GM19452 (cell line): ENCODE results near the gene EXOC4.
"Not testable (repeated sequence)": the region's sequence is repeated elsewhere in the genome, so short reads cannot be mapped to it uniquely, and the experiment has no call there.

Experiments used
- ATAC-seq: cut with Tn5 transposase; IDR thresholded peaks from one replicate; pipeline ENCODE4 v1.9.1; 2021; ENCODE audit not compliant: unreplicated experiment

The EXOC4 gene

DNA sequence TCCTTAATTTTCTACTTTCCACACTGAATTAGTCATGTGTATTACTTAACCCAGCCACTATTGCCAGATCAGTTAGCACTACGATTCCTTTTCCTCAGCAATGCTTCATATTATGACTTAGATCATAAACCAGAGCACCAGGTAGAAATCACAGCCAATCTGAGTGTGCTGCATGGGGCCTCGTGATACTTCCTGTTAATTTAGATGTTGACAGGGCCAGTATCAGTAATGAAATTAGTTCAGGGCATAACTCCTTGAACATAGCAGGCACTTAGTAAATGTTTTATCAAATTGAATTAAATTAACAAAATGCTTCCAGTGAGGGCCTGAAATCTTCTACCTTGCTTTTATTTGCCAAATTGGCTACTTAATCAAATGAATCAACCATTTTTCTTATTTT is 705.0 kb downstream of the EXOC4 start:
- no peak for ATAC-seq

DNA sequence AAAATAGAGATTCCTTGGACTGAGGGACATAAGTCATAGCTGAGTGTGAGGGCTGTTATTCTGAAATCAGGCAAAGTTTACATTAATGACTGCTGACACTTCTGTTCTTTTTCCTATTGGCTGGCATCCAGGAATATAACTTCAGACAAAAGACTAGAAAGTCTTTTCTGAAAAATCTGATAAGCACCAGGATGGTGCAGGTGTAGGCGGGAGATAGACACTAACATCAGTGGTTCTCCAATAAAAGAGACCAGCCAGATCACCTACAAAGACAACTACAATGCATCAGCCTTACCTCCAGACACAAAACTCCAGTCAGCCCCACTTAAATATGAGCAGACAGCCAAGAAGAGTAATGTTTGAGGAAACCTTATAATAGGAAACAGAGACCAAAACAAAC is 705.9 kb downstream of the EXOC4 start:
- no peak for ATAC-seq

DNA sequence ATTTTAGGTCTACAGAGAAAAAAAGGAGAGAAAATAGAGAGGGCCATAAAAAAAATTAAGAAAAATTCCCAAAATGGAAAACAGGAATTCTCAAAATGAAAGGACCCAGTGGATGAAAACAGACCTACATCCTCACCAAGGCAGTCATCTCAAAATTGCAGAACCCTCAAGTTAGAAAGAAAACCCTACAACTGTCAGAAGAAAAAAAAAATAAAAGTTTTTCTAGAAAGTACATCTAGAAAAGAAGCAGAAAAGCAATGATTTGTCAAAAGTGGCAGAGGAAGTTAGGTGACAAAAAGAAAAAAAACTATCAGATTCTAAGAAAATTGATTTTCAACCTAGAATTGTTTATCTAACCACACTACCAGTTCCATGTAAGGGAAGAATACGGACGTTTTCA is 706.6 kb downstream of the EXOC4 start:
- no peak for ATAC-seq

DNA sequence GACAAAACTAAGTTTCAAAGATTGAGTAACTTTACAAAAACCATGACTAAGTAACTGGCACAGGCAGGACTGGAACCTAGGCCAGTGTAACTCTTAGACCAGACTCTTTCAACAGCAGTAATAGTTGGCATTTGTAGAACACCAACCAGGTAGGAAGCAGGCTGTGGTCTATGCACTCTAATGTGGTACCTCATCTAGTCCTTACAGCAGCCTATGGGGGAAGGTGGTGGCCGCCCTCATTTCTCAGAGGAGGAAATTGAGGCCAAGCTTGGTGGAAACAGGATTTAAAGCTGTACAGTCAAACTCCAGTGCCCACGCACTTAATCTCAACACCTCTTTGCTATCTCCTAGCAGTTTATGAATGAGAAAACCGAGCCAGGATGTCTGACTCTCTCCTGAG is 708.8 kb downstream of the EXOC4 start:
- ATAC-seq = no peak

DNA sequence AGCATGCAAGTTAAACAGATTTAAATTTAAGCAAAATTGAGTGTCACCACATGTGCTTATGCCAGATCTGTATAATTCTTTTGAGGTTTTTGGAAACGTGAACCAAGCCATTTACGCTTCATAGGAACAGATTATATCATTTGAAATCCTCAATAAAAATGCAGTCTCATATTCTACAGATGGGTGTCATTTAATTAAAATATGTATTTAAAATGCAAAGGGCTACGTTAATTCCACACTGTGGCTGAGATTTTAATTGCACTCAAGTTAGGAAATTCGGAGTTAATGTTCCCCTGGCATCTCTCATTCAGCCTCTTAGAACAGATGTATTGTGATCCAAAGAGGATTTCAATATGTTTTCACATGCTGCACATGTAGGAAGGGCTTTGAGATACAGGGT is 709.8 kb downstream of the EXOC4 start:
- ATAC-seq = no peak

DNA sequence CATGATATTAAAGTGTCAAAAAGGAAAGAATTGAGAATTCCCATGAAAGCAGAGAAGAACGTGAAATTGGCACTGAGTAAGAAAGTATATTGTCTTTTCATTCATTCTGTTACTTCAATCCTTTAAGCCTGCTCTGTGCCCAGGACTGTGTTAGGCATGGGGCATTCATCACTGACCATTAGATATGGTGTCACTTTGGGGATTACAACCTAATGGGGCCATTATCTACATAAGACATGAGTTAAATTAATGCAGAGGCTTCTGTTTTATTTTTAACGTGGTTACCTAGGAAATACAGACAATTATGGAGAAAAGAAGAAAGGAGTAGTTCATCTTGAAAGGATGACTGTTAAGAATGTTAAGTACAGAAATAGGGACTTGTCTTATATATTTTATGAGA is 710.8 kb downstream of the EXOC4 start:
- ATAC-seq = no peak

DNA sequence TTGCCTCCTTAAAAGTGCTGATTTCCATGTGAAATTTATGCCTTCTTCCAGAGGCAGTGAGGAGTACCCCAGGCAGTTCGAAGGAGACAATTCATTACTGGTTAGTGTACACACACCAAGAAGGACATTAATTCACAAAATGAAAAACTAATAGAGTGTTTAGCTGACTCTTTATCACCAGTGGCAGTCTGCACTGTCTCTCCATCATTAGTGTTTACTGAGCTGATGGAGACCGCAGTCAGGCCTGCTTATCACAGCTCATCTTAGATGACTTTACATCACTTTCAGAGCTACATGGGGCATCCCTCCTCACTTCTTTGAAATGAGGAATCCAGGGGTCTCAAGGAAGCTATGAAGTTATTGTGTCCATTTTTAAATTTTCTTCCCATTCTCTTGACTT is 718.7 kb downstream of the EXOC4 start:
- ATAC-seq = no peak

DNA sequence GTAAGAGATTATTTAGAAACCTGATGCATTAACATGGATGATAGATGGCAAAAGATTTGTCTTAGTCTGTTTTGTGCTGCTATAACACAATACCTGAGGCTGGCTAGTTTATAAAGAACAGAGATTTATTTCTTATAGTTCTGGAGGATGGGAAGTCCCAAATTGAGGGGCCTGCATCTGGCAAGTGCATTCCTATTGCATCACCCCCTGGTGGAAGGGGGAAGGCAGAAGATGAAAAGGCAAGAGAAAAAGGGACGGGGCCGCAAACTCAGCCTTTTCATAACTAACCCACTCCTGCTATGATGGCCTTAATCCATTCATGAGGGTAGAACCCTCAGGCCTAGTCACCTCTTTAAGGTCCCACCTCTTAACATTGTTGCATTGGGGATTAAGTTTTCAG is 720.8 kb downstream of the EXOC4 start:
- ATAC-seq = no peak

DNA sequence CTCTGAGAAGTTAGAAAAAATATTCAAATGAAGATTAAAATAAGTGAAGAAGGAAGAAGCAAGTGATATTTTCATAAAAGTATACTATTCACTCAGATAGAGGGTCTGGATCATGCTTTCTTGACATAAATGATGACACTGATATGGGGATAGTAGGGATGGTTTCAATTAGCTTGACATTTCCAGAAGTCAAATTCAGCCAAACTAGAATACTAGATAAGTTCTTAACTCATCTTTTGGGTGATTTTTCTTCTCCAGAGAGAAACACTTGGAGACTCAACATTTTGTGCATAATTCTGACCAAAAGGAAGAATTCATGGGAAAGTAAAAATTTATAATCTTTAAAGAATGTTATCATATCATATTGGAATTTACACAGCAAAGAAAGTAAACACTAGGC is 722.3 kb downstream of the EXOC4 start:
- no peak for ATAC-seq

DNA sequence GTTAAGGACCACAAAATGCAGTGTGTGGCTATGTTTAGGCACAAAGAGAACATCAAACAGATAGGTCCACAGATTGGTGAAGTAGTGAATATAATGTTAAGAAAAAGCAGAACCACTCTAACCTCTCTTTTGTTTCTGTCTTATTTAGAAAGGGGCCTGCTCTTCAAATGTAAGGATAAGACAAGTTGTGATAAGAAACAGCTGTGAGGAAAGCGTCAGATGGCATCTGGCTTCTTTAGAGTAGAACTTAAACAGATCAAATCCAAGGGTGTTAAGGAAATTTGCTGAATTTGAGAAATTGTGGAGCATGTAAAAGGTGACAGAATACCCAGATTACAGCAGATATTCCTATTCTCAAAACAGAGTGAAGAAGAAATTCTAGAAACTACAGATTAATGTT is 723.3 kb downstream of the EXOC4 start:
- no peak for ATAC-seq

DNA sequence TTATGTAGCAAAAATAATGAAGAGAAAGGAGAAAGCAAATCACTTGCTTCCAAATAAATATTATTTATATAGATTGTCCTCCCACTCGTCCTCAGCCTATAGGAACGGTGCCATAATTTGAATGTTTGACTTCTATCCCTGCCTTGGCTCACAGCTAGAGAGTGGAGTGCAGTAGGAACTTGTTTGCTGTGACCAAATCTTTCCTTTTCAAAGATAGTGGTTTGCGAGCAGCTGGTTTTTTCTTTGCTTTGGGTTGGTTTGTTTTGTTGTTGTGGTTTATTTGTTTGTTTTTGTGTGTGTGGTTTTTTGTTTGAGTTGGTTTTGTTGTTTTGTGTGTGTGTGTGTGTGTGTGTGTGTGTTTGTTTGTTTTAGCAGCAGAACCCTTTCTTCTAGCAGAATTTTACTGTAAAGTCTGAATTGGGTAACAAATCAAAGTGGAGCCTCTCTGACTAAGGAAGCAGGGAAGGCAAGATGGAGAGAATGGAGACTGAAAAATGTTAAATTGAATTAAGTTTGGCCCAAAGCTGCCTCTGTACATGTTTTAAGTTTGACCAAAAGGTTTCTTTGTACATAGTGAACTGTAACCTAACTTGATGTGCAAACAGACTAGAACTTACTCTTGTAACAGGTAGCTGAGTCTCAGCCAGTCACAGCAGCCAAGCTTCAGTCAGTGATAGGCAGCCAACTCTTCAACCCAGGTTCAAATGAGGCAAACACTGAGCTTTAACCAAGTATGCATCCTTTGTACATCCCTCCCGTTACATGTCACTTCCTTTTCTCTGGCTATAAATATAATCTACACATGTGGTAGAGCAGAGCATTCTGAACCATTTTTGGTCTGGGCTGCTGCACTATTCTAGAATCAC is 724.8 kb downstream of the EXOC4 start:
- no peak for ATAC-seq

DNA sequence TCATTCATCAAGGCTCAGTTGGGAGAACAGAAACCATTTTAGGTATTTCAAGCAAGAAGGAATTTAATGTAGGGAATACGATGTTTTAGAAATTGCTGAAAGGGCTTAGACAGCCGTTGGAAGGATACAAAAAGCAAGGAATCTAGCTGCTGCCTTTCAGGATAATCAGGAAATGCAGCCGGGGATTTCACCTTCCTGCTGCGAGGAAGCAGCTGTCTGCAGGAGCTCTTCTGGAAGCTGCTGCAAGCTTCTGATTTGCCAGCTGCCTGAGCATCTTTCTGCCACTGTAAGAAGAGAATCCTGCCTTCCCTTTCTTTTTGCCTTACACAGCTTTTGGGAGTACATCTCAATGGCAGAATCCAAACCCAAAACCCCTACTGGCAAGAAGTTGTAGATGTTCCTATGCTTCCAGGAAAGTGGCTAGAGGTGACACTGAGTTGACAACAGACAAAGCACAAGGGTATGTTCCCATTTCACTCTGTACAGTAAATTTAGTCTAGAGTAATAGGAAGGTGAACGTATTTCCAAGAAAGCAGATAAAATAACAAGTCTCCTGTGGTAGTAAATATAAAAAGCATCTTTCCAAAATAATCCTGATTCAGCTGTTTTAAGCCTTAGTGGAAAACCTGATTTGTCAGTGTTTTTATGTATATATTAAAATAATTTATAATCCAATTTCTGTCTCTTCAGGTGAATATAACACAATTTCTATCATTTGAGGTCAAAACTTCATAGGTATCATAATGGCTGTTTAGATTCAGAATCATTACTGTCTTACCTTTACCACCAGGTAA is 725.8 kb downstream of the EXOC4 start:
- no peak for ATAC-seq

DNA sequence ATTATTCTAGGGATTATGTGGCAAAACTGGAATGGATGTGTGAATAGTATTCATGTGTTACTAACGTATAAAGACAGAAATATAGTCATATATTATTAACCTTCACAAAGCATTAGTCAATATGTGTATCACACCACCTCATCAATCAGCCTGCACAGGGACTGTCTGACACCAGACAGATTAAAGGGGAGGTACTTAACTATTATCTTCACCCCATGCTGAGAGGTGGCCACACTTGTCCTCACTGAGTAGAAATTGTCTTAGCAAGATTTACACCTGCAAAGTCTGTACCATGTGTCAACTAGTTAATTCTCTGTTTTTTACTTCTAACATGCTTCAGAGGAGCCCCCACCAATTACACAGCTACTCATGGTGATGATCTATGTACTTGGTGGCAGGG is 727.9 kb downstream of the EXOC4 start:
- ATAC-seq = no peak

DNA sequence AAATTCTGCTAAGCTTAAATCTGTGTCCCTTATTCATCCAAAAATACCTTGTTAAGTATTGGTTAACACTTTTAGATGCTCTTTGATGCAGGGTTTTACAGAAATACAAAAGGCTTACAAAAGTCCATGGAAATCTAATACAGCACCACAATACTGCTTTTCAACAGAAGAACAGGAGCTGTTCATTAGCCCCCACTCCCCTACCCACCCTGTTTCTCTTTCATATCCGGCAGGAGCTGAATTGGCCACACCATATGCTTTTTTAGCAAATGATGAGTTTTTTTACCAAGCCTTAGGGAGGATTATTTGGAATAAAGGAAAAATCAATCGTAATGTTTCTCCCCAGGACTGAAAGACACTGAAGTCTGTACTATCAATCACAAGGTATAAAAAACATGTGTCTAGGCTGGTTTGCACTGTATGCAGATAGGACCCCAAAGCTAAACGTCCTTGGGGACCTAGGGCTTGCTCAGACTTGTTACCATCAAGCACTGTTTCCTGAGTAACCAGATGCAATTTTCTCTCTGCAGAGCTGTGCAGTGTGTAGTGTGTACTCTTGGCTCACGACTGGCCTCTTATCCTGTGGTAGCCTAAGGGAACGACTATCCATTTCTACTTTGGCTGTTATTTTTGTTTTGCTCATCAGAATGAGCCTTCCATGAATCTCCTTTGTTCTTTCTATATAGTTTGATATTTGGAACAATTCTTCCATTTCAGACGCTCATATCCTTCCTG is 731.0 kb downstream of the EXOC4 start:
- ATAC-seq = no peak

DNA sequence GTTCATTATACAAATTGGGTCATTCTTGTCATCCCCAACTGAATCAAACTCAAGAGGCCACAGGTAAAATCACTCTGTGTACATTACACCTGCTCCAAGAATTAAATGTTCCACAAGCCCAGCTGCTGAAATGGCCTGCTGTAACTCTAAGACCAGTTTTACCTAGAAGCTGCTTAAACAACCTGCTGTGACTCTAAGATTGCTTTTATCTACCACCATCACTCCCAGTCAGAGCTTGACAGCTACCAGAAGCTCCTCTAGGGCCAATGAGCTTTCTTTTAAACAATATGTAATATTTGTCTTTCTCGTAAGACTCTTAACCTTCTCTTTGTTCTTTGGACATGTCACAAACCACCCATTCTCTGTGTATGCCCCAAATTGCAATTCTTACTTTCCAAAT is 732.4 kb downstream of the EXOC4 start:
- no peak for ATAC-seq

DNA sequence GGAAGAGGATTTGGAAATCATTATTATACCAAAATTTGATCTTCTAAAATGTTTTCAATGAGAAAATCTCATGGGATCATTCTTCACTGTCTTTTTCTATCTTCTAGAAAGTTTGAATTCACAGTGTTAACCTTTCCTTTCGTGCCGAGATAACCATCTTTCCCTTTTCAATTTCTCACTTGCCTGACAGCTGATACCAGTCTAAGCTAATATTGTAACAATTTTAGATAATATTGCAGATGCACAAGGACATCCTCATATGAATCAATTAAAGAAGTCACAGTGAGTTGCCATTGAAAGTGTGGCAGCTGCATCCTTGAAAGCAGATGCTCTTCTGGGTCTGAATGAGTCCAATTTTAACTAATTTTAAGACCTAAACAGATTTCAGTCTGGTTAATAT is 734.7 kb downstream of the EXOC4 start:
- no peak for ATAC-seq

DNA sequence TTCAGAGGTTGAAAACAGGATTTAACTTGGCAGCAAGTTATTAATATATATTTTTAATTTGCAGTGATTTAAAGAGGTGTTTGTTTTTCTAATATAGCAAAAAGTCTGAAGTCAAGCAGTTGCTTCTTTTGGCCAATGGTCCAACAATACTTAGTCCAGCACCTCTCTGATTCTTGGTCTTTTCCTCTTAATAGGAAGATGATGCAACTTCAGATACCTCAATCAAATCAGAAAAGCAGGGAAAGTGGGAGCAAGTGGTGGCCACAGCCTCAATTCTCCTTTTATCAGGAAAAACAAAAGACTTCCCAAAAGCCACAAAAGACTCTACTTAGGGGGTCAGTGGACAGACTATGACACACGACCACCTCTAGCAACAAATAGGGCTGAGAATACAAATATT is 740.7 kb downstream of the EXOC4 start:
- no peak for ATAC-seq

DNA sequence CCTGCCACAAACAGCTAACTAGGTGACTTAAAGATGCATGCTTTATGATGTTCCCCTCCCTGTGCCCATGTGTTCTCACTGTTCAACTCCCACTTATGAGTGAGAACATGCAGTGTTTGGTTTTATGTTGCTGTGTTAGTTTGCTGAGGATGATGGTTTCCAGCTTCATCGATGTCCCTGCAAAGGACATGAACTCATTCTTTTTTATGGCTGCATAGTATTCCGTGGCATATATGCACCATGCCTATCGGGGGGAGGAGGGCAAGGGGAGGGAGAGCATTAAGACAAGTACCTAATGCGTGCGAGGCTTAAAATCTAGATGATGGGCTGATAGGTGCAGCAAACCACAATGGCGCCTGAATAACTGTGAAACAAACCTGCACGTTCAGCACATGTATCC is 741.2 kb downstream of the EXOC4 start:
- ATAC-seq = not testable (repeated sequence)

DNA sequence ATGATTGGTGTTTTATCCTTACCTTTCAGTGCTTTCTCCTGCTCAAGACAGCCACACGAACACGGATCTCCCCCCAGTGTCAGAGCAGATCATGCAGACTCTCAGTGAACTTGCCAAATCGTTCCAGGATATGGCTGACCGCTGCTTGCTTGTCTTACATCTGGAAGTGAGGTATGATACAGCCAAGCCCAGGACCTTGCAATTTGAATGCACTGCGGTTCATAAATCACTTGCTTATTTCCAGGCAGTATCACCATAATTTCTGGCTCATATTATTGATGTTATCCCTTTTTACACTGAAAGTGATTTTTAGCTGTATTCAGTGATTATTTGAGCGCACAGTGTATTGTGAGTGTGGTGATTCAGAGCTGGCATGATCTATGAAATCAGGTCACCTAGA is 744.6 kb downstream of the EXOC4 start:
- no peak for ATAC-seq

DNA sequence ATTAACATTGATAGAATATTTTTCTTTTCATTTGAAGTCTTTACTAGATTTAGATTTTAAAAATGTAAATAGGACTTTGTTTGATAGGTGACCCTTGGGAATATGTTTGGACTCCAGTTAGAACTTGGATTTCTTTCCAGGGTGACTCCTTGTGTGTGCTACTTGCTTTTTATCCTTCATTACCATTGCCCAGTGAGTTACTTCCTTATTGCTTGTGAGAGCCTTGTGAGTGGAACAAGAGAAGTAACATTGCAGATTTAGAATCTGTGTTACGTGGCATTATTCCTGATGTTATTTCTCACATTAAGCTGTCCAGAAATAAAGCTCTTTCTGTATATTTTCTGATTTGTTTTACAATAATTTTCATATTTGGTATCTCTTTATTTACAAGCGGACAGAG is 746.3 kb downstream of the EXOC4 start:
- no peak for ATAC-seq

DNA sequence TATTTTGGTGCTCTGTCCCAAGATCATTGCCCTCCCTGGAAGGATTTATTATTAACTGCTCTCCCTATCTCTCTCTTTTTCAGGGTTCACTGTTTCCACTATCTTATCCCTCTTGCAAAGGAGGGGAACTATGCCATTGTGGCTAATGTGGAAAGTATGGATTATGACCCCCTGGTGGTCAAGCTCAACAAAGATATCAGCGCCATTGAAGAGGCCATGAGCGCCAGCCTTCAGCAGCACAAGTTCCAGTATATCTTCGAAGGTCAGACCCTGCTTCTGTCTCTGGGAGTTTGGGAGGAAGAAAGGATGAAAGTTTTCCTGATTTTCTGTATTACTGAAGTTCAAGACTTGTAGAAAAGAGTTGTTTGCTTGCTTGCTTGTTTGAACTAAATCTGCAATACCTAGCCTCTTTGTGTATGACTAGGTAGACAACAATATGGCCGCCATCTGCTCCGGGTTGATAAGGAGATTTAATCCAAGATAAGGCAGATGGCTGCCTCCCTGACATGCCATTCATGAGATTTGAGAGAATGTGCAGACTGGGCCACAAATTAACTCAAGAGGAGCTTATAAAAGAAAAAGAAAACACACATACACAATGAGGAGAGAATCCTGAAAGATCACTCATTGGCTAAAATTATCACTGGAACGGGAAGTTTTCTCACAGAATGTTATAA is 752.1 kb downstream of the EXOC4 start:
- no peak for ATAC-seq
